NCI-H1048 (cell line): ENCODE data around the gene CISTR.
A peak's percentile ranks its signal among the peaks of the same experiment; 100 is the strongest.
"Not testable (repeated sequence)": the region's sequence is repeated elsewhere in the genome, so short reads cannot be mapped to it uniquely, and the experiment has no call there.

Experiments
- DNase-seq: peaks from one replicate; lab custom pipeline; 2025; lab: John Stamatoyannopoulos, UW

Gene CISTR

DNA sequence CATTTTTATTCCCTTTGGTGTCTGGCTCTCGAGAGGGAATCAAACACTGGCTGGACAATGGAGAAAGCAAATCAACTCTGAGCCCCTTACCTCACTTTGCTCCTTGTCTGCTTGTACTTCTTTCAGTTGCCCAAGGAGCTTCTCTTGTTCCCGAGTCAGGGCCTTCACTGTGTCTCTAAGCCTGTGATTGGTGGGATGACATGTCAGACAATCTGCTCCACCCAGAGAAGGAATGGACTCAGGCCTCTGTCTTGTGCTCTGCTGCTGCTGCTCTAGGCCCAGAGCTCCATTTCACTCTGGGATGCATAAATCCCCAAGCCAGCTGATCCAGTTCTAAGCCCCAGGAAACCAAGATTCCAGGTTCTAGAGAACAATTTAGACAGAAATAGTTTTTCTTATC, 32.1 kb downstream of the CISTR start:
- no peak for DNase-seq

DNA sequence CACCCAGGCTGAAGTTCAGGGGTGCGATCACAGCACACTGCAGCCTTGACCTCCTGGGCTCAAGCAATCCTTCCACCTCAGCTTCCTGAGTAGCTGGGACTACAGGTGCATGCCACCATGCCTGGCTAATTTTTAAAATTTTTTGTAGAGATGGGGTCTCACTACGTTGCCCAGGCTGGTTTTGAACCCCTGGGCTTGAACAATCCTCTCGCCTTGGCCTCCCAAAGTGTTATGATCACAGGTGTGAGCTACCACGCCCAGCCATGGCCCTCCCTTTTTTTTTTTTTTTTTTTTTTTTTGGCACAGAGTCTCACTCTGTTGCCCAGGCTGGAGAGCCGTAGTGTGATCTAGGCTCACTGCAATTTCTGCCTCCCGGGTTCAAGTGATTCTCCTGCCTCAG, 33.2 kb downstream of the CISTR start:
- not testable (repeated sequence) for DNase-seq

DNA sequence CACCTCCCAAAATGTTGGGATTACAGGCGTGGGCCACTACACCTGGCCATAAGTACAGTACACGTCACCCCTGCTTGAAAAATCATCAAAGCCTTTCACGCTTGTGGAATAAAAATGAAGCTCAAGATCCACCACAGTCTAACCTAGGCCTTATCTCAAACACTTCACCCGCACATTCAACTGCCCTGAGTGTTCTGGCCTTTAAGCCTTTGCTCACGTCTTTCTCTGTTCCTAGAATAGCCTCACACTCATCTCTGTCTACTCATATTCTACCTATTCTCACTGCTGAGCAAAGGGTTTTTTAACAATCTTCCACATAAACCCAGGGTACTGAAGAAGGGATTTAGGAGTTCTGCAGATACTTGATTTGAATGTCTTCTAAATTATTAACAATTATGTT, 34.5 kb downstream of the CISTR start:
- DNase-seq: no peak

- no peak for DNase-seq
Measured at GRCh38 chr12:53714004-53714403, 37.8 kb downstream of the CISTR start.

DNA sequence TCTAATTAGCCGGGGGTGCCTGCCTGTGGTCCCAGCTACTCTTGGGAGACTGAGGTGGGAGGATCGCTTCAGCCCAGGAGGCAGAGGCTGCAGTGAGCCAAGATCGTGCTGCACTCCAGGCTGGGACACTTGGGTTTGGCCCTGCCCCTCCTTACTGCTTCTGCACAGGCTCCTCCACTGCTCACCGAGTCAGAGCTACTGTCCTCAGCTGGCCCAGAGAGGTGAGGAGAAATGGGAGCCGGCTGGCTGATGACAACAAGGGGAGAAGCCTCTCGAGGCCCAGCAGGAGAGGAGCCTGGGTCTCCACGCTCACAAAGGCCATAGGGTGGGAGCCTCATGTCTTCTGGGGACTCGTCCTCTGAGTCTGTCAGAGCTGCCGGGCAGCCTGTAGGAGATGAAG, 38.3 kb downstream of the CISTR start:
- DNase-seq: no peak

- no peak for DNase-seq
Measured at GRCh38 chr12:53712059-53712643, 39.6 kb downstream of the CISTR start.

- no peak for DNase-seq
Measured at GRCh38 chr12:53710091-53710490, 41.7 kb downstream of the CISTR start.

- DNase-seq: no peak
Measured at GRCh38 chr12:53709671-53710070, 42.1 kb downstream of the CISTR start.

DNA sequence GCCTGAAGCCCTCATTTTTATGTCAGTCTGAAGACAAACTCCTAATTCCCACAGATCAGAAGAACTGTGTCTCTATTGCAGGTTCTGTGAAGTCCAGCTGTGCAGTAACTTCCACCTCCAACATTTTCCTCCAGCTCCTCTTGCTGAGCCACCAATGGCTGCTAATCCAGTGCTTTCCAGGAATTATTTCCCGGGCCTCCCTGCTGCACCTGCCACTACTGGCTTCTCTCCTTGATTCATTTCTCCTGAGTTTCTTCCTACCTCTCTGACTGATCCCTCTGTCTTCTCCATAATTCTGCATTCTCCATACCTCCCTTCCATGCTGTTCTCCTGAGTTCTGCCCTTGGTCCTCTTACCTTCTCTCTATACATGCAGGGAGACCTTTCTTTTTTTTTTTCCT, 45.7 kb downstream of the CISTR start:
- no peak for DNase-seq

DNA sequence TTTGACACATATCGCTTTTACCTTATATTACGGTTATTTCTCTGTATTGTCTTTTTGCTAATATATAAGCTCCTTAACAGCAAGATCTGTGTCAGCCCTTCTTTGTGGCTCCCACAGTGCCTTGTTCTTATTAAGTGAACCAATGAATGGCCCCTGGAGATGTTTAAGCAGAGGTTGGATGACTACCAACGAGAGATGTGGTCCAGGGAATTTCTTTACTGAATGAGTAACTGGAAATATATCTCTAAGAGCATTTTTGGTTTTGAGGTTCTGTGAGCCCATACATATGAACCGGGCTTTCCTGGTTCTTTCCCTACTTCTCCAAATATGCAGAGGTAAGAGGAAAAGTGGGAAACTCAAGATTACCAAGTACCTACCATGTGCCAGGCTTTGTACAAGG, 48.0 kb downstream of the CISTR start:
- no peak for DNase-seq

- DNase-seq: peak; percentile 12
Measured at GRCh38 chr12:53701518-53702264, 50.1 kb downstream of the CISTR start.

GRCh38 chr12:53700567-53700966, 51.2 kb downstream of the CISTR start:
- no peak for DNase-seq

GRCh38 chr12:53699678-53700025, 52.1 kb downstream of the CISTR start:
- no peak for DNase-seq

DNA sequence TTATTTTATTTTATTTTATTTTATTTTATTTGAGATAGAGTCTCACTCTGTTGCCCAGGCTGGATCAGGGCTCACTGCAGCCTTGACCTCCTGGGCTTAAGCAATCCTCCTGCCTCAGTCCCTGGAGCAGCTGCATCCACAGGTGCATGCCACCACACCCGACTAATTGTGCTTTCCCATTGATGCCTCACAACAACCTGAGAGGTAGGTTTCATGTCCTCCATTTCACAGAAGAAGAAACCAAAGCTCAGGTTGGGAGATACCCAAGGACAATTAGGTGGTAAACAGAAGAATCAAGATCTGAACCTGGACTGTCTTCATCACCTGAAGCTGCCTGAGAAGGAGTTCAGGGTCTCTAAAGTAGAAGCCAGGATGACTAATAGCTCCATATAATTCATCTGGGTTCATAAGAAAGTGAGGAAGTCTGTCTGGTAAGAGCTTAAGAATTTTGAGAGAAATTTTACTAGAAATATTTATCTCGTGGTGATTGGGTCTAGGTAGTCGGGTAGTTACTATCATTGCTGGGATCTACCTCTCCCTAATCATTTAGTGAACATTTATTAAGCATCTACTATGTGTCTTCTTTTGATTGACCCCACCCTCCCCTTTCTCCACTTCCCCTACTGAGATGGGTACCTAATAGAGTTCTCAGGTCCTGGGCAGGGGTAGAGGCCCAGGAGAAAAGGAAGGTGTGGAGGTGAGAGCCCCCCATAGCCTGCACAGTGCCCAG, 52.7 kb downstream of the CISTR start:
- DNase-seq: no peak

DNA sequence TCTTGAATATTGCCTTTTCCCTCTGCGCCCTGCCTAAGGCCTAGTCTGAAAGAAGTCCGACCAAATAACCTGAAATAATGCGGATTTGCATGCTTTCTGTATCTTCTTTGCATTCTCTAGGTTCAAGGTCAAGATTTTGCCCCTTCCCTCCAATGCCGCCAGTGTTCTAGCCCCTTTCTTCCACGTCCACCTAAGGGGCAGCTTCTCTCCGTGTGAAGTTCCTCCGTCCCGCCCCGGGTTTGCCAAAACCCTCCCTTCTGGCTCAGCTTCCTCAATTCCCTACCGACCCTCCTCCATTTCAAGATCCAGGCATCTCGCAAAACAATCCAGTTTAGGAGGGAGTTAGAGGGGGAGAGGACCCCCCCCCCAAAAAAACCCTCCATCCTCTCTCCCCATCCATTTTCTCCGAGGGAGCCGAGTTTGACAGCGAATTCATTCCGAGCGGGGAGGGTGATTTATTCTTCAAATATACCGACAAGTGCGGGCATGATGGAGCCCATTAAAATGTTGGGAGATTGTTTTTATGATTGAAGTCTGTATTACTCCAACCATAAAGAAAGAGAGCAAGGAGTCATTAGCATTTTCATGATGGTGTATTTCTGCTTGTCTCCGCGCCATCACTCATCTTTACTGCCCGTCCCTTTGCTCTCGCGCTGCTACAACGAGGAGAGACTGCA, 55.0 kb downstream of the CISTR start:
- no peak for DNase-seq
